Measurements from ENCODE around the gene EYS.
A peak's percentile ranks its signal among the peaks of the same experiment; 100 is the strongest.

Gene EYS

DNA sequence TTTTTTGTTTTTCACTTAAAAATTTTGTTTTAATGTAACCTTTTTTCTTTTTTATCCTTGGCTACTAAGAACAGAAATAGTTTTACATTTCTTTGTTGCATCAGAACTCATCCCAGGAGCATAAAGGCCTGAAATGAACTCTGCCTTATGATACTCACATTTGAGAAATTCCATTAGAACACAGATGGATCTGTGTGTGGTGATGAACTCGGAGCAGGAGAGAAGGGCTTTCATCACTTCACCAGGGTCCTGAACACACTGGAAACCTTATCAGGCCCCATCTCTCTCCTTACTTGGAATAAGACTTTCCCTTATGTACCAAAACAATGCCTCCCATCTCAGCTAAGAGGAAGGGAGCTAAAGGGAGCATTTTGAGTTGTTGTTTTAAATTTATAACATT, 1932.1 kb downstream of the EYS start:
- no peak overlapping the region for H4K91ac ChIP-seq (ENCODE audit: low read length)
- no peak for DNase-seq
- H3K27ac ChIP-seq (ENCODE audit: low read length, poor library complexity, severe bottlenecking): no peak overlapping the region
- no peak overlapping the region for H3K4me2 ChIP-seq (ENCODE audit: low read length, poor library complexity, severe bottlenecking)
- H4K8ac ChIP-seq (ENCODE audit: low read length): no peak overlapping the region
- no peaks in the 10 kb centered on the region for H3K9me3 ChIP-seq (ENCODE audit: control insufficient read depth, low read length)
- no peaks in the 10 kb centered on the region for H3K36me3 ChIP-seq (ENCODE audit: control insufficient read depth in 1 of 2, insufficient read depth in 2 of 2, low read depth in 1 of 2, low read length in 2 of 2)
- no peak overlapping the region for H2BK15ac ChIP-seq (ENCODE audit: low read depth, poor library complexity, severe bottlenecking)
- 100% methylated on average over 1 of the region's 1 CpG for WGBS
- no peak overlapping the region for H2AFZ ChIP-seq (ENCODE audit: low read depth, low read length)
- no peak overlapping the region for H3K23ac ChIP-seq (ENCODE audit: low read length in 2 of 2)
- H3K79me1 ChIP-seq (replicated peaks; ENCODE audit: low read length, poor library complexity, severe bottlenecking): no peaks in the 10 kb centered on the region
- no peak overlapping the region for H3K18ac ChIP-seq (ENCODE audit: low read depth in 1 of 2, low read length in 2 of 2)
- no peak overlapping the region for H2BK12ac ChIP-seq (ENCODE audit: low read length in 2 of 2)
- H3K27me3 ChIP-seq (ENCODE audit: control insufficient read depth in 1 of 2, insufficient read depth in 1 of 2, low read length in 2 of 2): no peaks in the 10 kb centered on the region
- H2BK120ac ChIP-seq (ENCODE audit: low read depth, low read length): no peak overlapping the region
- H3K4ac ChIP-seq (ENCODE audit: low read depth in 1 of 2, low read length in 2 of 2): no peak overlapping the region
- H3K4me3 ChIP-seq (ENCODE audit: insufficient read depth in 1 of 2, low read depth in 1 of 2, low read length in 2 of 2): no peak overlapping the region
- H3K9ac ChIP-seq (ENCODE audit: low read length): peak overlapping the region; percentile 57
- H3K14ac ChIP-seq (ENCODE audit: low read length in 2 of 2): no peak overlapping the region
- H3K4me1 ChIP-seq (ENCODE audit: control insufficient read depth, insufficient read depth, low read depth, low read length): no peaks in the 10 kb centered on the region
- no peak overlapping the region for H2BK5ac ChIP-seq (ENCODE audit: low read depth, low read length, poor library complexity, severe bottlenecking)
- H2AK5ac ChIP-seq (ENCODE audit: low read length, severe bottlenecking): no peak overlapping the region

- H3K9me3 ChIP-seq (ENCODE audit: control insufficient read depth, low read length): no peaks in the 10 kb centered on the region
- H3K36me3 ChIP-seq (ENCODE audit: control insufficient read depth in 1 of 2, insufficient read depth in 2 of 2, low read depth in 1 of 2, low read length in 2 of 2): no peaks in the 10 kb centered on the region
- H3K27me3 ChIP-seq (ENCODE audit: control insufficient read depth in 1 of 2, insufficient read depth in 1 of 2, low read length in 2 of 2): no peaks in the 10 kb centered on the region
- H2BK120ac ChIP-seq (ENCODE audit: low read depth, low read length): no peak overlapping the region
- H3K4me1 ChIP-seq (ENCODE audit: control insufficient read depth, insufficient read depth, low read depth, low read length): no peaks in the 10 kb centered on the region
- H3K4me2 ChIP-seq (ENCODE audit: low read length, poor library complexity, severe bottlenecking): no peak overlapping the region
- no peak overlapping the region for H3K4me3 ChIP-seq (ENCODE audit: insufficient read depth in 1 of 2, low read depth in 1 of 2, low read length in 2 of 2)
- H2BK5ac ChIP-seq (ENCODE audit: low read depth, low read length, poor library complexity, severe bottlenecking): no peak overlapping the region
- H3K79me1 ChIP-seq (replicated peaks; ENCODE audit: low read length, poor library complexity, severe bottlenecking): no peaks in the 10 kb centered on the region
- H3K9ac ChIP-seq (ENCODE audit: low read length): no peak overlapping the region
- DNase-seq: no peak
- H3K27ac ChIP-seq (ENCODE audit: low read length, poor library complexity, severe bottlenecking): no peak overlapping the region
- H2AK5ac ChIP-seq (ENCODE audit: low read length, severe bottlenecking): no peak overlapping the region
- H3K4ac ChIP-seq (ENCODE audit: low read depth in 1 of 2, low read length in 2 of 2): no peak overlapping the region
- WGBS: 93% methylated on average over 2 of the region's 2 CpGs
- H3K14ac ChIP-seq (ENCODE audit: low read length in 2 of 2): no peak overlapping the region
- H3K18ac ChIP-seq (ENCODE audit: low read depth in 1 of 2, low read length in 2 of 2): no peak overlapping the region
- no peak overlapping the region for H4K91ac ChIP-seq (ENCODE audit: low read length)
- H4K8ac ChIP-seq (ENCODE audit: low read length): no peak overlapping the region
- no peak overlapping the region for H3K23ac ChIP-seq (ENCODE audit: low read length in 2 of 2)
- H2BK15ac ChIP-seq (ENCODE audit: low read depth, poor library complexity, severe bottlenecking): no peak overlapping the region
- no peak overlapping the region for H2BK12ac ChIP-seq (ENCODE audit: low read length in 2 of 2)
- H2AFZ ChIP-seq (ENCODE audit: low read depth, low read length): no peak overlapping the region
These were observed 1933.8 kb downstream of the EYS start for GRCh38 chr6:63773200-63773599.

DNA sequence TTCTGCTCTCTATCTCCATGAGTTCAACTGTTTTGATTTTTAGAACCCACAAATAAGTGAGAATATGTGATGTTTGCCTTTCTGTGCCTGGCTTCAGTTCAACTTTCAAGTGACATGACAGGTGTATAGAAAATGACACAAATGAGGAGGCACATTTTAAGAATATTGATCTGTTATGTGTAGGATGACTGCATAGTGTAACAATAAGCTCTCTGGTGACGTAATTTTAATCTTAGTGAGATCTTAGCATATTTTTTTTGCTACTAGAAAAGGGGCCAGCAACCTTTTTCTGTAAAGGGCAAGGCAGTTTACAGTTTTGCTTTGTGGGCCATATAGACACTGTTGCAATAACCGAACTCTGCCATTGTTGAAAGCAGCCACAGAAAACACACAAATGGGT, 1941.2 kb downstream of the EYS start:
- Histone ChIP-seq H3K9me3 (ENCODE audit: control insufficient read depth, low read length) (peaks cover 5% of the 10 kb centered on the region), H3K4ac (ENCODE audit: low read depth in 1 of 2, low read length in 2 of 2) (no peak overlapping the region), H3K27me3 (ENCODE audit: control insufficient read depth in 1 of 2, insufficient read depth in 1 of 2, low read length in 2 of 2) (no peaks in the 10 kb centered on the region), H2BK15ac (ENCODE audit: low read depth, poor library complexity, severe bottlenecking) (no peak overlapping the region), H3K79me1 (replicated peaks; ENCODE audit: low read length, poor library complexity, severe bottlenecking) (no peaks in the 10 kb centered on the region), H2AFZ (ENCODE audit: low read depth, low read length) (no peak overlapping the region), H2BK120ac (ENCODE audit: low read depth, low read length) (no peak overlapping the region), H4K91ac (ENCODE audit: low read length) (no peak overlapping the region), H4K8ac (ENCODE audit: low read length) (no peak overlapping the region), H3K4me3 (ENCODE audit: insufficient read depth in 1 of 2, low read depth in 1 of 2, low read length in 2 of 2) (no peak overlapping the region), H3K18ac (ENCODE audit: low read depth in 1 of 2, low read length in 2 of 2) (no peak overlapping the region), H3K4me1 (ENCODE audit: control insufficient read depth, insufficient read depth, low read depth, low read length) (no peaks in the 10 kb centered on the region), H3K36me3 (ENCODE audit: control insufficient read depth in 1 of 2, insufficient read depth in 2 of 2, low read depth in 1 of 2, low read length in 2 of 2) (no peaks in the 10 kb centered on the region), H2AK5ac (ENCODE audit: low read length, severe bottlenecking) (no peak overlapping the region), H3K23ac (ENCODE audit: low read length in 2 of 2) (no peak overlapping the region), H2BK5ac (ENCODE audit: low read depth, low read length, poor library complexity, severe bottlenecking) (no peak overlapping the region), H3K27ac (ENCODE audit: low read length, poor library complexity, severe bottlenecking) (no peak overlapping the region), H3K4me2 (ENCODE audit: low read length, poor library complexity, severe bottlenecking) (no peak overlapping the region), H3K14ac (ENCODE audit: low read length in 2 of 2) (no peak overlapping the region), H2BK12ac (ENCODE audit: low read length in 2 of 2) (no peak overlapping the region), H3K9ac (ENCODE audit: low read length) (no peak overlapping the region)
- DNase-seq: no peak
- 93% methylated on average over 2 of the region's 2 CpGs for WGBS

GRCh38 chr6:63764318-63764916, 1942.6 kb downstream of the EYS start:
- H2BK12ac ChIP-seq (ENCODE audit: low read length in 2 of 2): no peak overlapping the region
- H3K23ac ChIP-seq (ENCODE audit: low read length in 2 of 2): no peak overlapping the region
- no peak overlapping the region for H2BK5ac ChIP-seq (ENCODE audit: low read depth, low read length, poor library complexity, severe bottlenecking)
- no peak overlapping the region for H4K8ac ChIP-seq (ENCODE audit: low read length)
- H3K4ac ChIP-seq (ENCODE audit: low read depth in 1 of 2, low read length in 2 of 2): no peak overlapping the region
- H3K27ac ChIP-seq (ENCODE audit: low read length, poor library complexity, severe bottlenecking): no peak overlapping the region
- no peak overlapping the region for H2AFZ ChIP-seq (ENCODE audit: low read depth, low read length)
- no peak overlapping the region for H3K18ac ChIP-seq (ENCODE audit: low read depth in 1 of 2, low read length in 2 of 2)
- no peaks in the 10 kb centered on the region for H3K36me3 ChIP-seq (ENCODE audit: control insufficient read depth in 1 of 2, insufficient read depth in 2 of 2, low read depth in 1 of 2, low read length in 2 of 2)
- H3K27me3 ChIP-seq (ENCODE audit: control insufficient read depth in 1 of 2, insufficient read depth in 1 of 2, low read length in 2 of 2): no peaks in the 10 kb centered on the region
- no peak overlapping the region for H2BK15ac ChIP-seq (ENCODE audit: low read depth, poor library complexity, severe bottlenecking)
- no peak overlapping the region for H4K91ac ChIP-seq (ENCODE audit: low read length)
- no peak overlapping the region for H3K4me3 ChIP-seq (ENCODE audit: insufficient read depth in 1 of 2, low read depth in 1 of 2, low read length in 2 of 2)
- H3K14ac ChIP-seq (ENCODE audit: low read length in 2 of 2): no peak overlapping the region
- no peak overlapping the region for H2AK5ac ChIP-seq (ENCODE audit: low read length, severe bottlenecking)
- H3K9ac ChIP-seq (ENCODE audit: low read length): peak overlapping the region; percentile 56
- H2BK120ac ChIP-seq (ENCODE audit: low read depth, low read length): no peak overlapping the region
- H3K4me1 ChIP-seq (ENCODE audit: control insufficient read depth, insufficient read depth, low read depth, low read length): no peaks in the 10 kb centered on the region
- H3K79me1 ChIP-seq (replicated peaks; ENCODE audit: low read length, poor library complexity, severe bottlenecking): no peaks in the 10 kb centered on the region
- no CpG with 5 or more reads among the region's 4 CpGs for WGBS
- H3K4me2 ChIP-seq (ENCODE audit: low read length, poor library complexity, severe bottlenecking): no peak overlapping the region
- H3K9me3 ChIP-seq (ENCODE audit: control insufficient read depth, low read length): peaks cover 5% of the 10 kb centered on the region
- peak; percentile 53 for DNase-seq

All from mesenchymal stem cell (in vitro differentiated cells and primary cell).